Right lobe of liver (tissue), 6 donors: ENCODE data around the gene FOXC1. TPM values are rescaled to one million over a fixed set of nuclear protein-coding genes. Genes with fewer than 3 reads are reported as not detected.

Experiments used
- ATAC-seq, 4 donors: fragments of 200-7000 bp; cut with Tn5 transposase; one replicate each; pipeline ENCODE4 v1.9.1; 2020; ENCODE audit warnings: mild to moderate bottlenecking in 4 of 4, moderate library complexity in 4 of 4
- DNase-seq, 3 donors: peaks; one replicate each; pipeline ENCODE4 v3.0.0-alpha.2; 2020
- H3K27ac ChIP-seq, 3 donors: fragments of 200-600 bp; one replicate each; pipeline ENCODE4 v1.8.0; 2022
- H3K27me3 ChIP-seq, 2 donors: fragments of 200-600 bp; one replicate each; pipeline ENCODE4 v1.8.0; 2022
- H3K36me3 ChIP-seq, 4 donors: fragments of 200-600 bp; sonication (generic) in 1 of 4; one replicate each; pipeline versions ENCODE4 v1.5.1 to v1.8.0; 2017 to 2022; ENCODE audit warnings: control low read depth in 1 of 4
- H3K4me1 ChIP-seq, 4 donors: fragments of 200-600 bp; sonication (generic) in 1 of 4; one replicate each; pipeline versions ENCODE4 v1.5.1 to v1.8.0; 2017 to 2022; ENCODE audit warnings: control low read depth in 1 of 4
- H3K4me3 ChIP-seq, 3 donors: fragments of 200-600 bp; one replicate each; pipeline ENCODE4 v1.8.0; 2022
- H3K9me3 ChIP-seq, 4 donors: fragments of 200-600 bp; sonication (generic) in 1 of 4; one replicate each; pipeline versions ENCODE4 v1.5.1 to v1.8.0; 2017 to 2022; ENCODE audit warnings: control low read depth in 1 of 4
- POLR2A ChIP-seq: fragments of 450-650 bp; IDR thresholded peaks from one replicate; pipeline ENCODE4 v1.6.1; 2017; ENCODE audit warnings: antibody characterized with exemption, mild to moderate bottlenecking
- WGBS: methylation state at CpG from one replicate; pipeline ENCODE4 v1.1.6; 2018; ENCODE audit warnings: low coverage, low lambda C conversion rate; ENCODE audit not compliant: insufficient coverage; ENCODE audit errors: missing lambda C conversion rate; 5-methylcytosine and 5-hydroxymethylcytosine counted together
- intact Hi-C, 2 donors: fragments of 100-400 bp; cut with DNase I; formaldehyde crosslinking; loops; one replicate each; pipeline versions ENCODE4 v1.11.2 to v1.14.1; 2022
- long read RNA-seq: library from polyadenylated mRNA; unstranded; transcript quantifications from one replicate; pipeline ENCODE4 v2.0.0, GENCODE V29; 2019
- total RNA-seq, 6 experiments: library from RNA; depleted of rRNA in 2 of 6; stranded (reverse); fragments of >200 nt in 2 of 6; fragmentation: NEBNext Ultra II Directional in 3 of 6; extraction: Animal tissue kit (Norgen Biotek cat#: 25700) in 3 of 6; gene quantifications; one replicate each; pipeline versions ENCODE4 v1.1.0 to v1.2.4, GENCODE V29; 2016 to 2023
- TF ChIP-seq, protein P1 (sequence below), 4 donors: fragments of 200-600 bp in 3 of 4; fragments of 450-650 bp in 1 of 4; IDR thresholded peaks; one replicate each; pipeline versions ENCODE4 v1.5.1 to v1.8.0; 2016 to 2022; ENCODE audit warnings: antibody characterized with exemption in 4 of 4, mild to moderate bottlenecking in 2 of 4
- donor health status: DM: no; HTN: yes; CAD: no.
- donor health status: DM: no; HTN: no; CAD: no.
- donor health status: DM: no; HTN: no; CAD: no.
- donor health status: DM: no; HTN: yes; CAD: no.
- donor health status: DM: no; HTN: yes; CAD: no.

Gene FOXC1
- under 1 TPM; 0.24 to 0.87 (median 0.50) TPM for total RNA-seq
- long read RNA-seq, result 0 reads

DNA sequence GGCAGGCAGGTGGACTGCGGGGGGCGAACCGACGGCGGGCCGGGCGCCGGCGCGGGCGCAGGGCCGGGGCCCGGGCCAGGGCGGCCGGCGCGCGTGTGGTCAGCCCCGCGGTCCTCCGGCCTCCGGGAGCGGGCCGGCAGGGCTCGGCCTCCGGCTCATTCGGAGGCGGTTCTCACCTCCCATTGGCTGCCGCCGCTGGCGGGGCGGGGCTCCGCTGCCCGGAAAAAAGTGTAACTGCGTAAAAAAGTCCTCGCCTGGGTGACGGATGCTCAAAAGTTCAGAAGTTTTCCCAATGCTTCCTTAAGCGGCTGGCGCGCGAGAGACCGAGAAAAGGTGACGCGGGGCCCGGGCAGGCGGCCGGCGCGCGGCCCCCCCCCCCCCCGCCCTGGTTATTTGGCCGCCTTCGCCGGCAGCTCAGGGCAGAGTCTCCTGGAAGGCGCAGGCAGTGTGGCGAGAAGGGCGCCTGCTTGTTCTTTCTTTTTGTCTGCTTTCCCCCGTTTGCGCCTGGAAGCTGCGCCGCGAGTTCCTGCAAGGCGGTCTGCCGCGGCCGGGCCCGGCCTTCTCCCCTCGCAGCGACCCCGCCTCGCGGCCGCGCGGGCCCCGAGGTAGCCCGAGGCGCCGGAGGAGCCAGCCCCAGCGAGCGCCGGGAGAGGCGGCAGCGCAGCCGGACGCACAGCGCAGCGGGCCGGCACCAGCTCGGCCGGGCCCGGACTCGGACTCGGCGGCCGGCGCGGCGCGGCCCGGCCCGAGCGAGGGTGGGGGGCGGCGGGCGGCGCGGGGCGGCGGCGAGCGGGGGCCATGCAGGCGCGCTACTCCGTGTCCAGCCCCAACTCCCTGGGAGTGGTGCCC is at the start of gene FOXC1:
TSS of gene FOXC1 (plus strand) at position 268 of the 849 bp plus-strand sequence. CDS start at position 799, 531 bp downstream.
- Histone ChIP-seq H3K4me1 (peaks cover 0 to 28% (median 14%) of the 10 kb centered on the region in 4 donors), H3K9me3 (no peaks in the 10 kb centered on the region), H3K36me3 (no peaks in the 10 kb centered on the region), H3K4me3 (peak within 1 kb of the TSS; percentile 42 to 59 (median 57)), H3K27ac (peak within 1 kb of the TSS in 1 of 3 donors; percentile 72), H3K27me3 (peaks cover 20 to 67% of the 10 kb centered on the region in 2 donors)
- peak; percentile 87 to 90 (median 88) for ATAC-seq
- peak; percentile 87 to 89 (median 87) for DNase-seq
- intact Hi-C loops, result loop anchor here (5.0 to 10.0 kb wide), 5 partner anchors 495 to 1025 kb away; no protein-coding TSS in a partner anchor
- TF ChIP-seq, protein P1, sequence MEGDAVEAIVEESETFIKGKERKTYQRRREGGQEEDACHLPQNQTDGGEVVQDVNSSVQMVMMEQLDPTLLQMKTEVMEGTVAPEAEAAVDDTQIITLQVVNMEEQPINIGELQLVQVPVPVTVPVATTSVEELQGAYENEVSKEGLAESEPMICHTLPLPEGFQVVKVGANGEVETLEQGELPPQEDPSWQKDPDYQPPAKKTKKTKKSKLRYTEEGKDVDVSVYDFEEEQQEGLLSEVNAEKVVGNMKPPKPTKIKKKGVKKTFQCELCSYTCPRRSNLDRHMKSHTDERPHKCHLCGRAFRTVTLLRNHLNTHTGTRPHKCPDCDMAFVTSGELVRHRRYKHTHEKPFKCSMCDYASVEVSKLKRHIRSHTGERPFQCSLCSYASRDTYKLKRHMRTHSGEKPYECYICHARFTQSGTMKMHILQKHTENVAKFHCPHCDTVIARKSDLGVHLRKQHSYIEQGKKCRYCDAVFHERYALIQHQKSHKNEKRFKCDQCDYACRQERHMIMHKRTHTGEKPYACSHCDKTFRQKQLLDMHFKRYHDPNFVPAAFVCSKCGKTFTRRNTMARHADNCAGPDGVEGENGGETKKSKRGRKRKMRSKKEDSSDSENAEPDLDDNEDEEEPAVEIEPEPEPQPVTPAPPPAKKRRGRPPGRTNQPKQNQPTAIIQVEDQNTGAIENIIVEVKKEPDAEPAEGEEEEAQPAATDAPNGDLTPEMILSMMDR (IDR thresholded peaks at IDR 0.05), result no peak
- TF ChIP-seq POLR2A, result peak; percentile 21
- 0% methylated on average over 12 of the region's 115 CpGs for WGBS

DNA sequence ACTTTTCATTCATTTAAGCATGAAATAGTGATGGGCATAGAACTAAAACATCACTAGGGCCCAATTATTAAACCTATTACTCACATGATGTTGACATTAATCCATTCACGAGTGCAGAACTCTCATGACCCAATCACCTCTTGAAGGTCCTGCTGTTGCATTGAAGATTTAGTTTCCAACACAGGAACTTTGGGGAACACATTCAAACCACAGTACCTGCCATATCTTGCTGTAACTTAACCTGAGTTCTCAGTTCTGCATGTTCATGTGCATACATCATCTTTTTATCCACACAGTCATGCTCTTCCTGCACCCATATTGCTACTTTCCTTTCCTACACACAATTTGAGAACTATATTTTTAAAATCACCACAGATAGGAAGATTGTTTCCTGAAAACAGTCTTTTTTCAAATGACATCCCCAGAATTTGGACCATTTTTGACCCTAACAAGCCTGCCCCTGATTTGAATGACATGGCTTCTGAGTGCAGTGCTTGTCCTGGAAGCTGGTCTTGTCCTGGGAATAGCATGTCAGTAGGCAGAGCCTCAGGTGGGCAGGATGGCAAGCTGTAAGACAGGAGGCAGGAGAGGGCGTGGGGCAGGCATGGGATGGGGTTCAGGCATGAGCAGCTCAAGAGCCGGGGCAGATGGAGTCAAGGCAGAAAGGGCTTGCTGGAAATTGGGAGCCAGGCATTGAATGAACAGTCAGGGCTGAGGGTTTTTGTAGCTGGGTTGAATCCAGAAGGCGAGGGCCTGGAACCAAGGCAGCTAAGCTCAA is 49.2 kb upstream of the FOXC1 start:
- H3K9me3 ChIP-seq, result peaks cover 0 to 3% (median 0%) of the 10 kb centered on the region in 4 donors
- no peak overlapping the region for H3K27ac ChIP-seq
- H3K4me3 ChIP-seq, result no peak overlapping the region
- WGBS, result 48% methylated on average over 3 of the region's 4 CpGs
- intact Hi-C loops, result no loop called here
- DNase-seq (no peak), ATAC-seq (no peak)
- H3K27me3 ChIP-seq, result no peaks in the 10 kb centered on the region
- H3K4me1 ChIP-seq, result no peaks in the 10 kb centered on the region
- no peaks in the 10 kb centered on the region for H3K36me3 ChIP-seq
- no peak for TF ChIP-seq POLR2A
- TF ChIP-seq, protein P1 (IDR thresholded peaks at IDR 0.05), result no peak

DNA sequence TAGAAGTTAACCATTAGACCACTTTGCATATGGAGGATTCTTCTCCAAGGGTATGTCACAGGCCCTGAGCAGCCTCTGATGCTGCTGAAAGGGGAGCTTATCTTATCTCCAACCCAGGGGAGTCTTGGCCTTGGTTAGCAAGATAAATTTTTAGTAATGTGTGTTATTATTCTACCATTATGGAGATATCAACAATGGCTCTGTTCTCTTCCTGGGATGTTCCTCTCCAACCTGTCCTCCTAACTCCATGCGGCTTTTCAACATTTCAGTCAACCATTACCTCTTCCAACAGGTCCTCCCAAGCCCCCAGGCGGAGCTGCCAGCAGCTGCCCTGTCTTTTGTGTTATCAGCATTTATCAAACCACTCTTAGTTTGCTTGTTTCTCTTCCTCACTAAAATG is 48.4 kb upstream of the FOXC1 start:
- H3K27ac ChIP-seq, result no peak overlapping the region
- DNase-seq, result no peak
- no peaks in the 10 kb centered on the region for H3K36me3 ChIP-seq
- intact Hi-C loops, result no loop called here
- H3K4me1 ChIP-seq, result no peaks in the 10 kb centered on the region
- no peak for ATAC-seq
- WGBS, result 30% methylated on average over 2 of the region's 2 CpGs
- no peak overlapping the region for H3K4me3 ChIP-seq
- no peaks in the 10 kb centered on the region for H3K27me3 ChIP-seq
- H3K9me3 ChIP-seq, result peaks cover 0 to 3% (median 0%) of the 10 kb centered on the region in 4 donors
- TF ChIP-seq, protein P1 (IDR thresholded peaks at IDR 0.05), result no peak
- TF ChIP-seq POLR2A, result no peak

DNA sequence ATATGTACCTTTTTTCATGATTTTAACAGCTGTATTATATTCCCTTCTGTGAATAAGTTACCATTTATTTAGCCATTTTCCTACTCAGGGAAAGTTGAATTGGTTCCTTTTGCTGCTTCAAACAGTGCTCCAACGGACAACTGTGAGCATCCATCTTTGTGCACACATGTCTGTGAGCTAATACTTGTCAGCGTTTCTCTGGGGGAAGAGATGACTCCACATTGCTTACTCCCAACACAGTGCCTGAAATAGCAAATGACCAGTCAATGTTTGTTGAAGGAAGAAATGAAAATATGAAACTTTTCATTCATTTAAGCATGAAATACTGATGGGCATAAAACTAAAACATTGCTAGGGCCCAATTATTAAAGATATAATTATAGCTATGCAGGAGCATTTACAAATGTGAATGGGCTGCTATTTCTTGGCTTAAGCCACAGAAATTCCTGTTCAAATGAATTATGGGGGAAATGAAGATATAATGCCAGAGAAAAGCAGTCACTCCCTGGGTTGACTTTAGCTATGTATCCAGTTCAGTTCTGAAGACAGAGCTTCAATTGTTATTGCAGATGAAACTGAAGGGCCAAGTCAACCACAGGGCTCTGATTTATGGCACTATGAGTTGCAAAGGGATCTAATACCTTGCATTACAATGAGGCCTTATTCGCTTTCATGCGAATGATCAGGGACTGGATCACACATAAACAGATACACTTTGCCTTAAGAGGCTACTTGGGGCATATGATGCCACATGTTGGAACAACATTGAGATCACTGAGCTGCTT is 47.4 kb upstream of the FOXC1 start:
- no peak overlapping the region for H3K4me3 ChIP-seq
- H3K27me3 ChIP-seq, result no peaks in the 10 kb centered on the region
- DNase-seq (no peak), ATAC-seq (no peak)
- intact Hi-C loops, result no loop called here
- peaks cover 0 to 3% (median 0%) of the 10 kb centered on the region in 4 donors for H3K9me3 ChIP-seq
- TF ChIP-seq, protein P1 (IDR thresholded peaks at IDR 0.05), result no peak
- no peak for TF ChIP-seq POLR2A
- H3K4me1 ChIP-seq, result no peaks in the 10 kb centered on the region
- WGBS, result 55% methylated on average over 3 of the region's 4 CpGs
- H3K27ac ChIP-seq, result no peak overlapping the region
- H3K36me3 ChIP-seq, result no peaks in the 10 kb centered on the region
